NCI-H146 treated with DMSO at 0.1 percent for 48 hours (cell line): ENCODE measurements around the gene MPEG1.

Experiments used
- DNase-seq: peaks from one replicate; lab custom pipeline; 2025; ENCODE audit not compliant: unreplicated experiment; lab: John Stamatoyannopoulos, UW

The MPEG1 gene

DNA sequence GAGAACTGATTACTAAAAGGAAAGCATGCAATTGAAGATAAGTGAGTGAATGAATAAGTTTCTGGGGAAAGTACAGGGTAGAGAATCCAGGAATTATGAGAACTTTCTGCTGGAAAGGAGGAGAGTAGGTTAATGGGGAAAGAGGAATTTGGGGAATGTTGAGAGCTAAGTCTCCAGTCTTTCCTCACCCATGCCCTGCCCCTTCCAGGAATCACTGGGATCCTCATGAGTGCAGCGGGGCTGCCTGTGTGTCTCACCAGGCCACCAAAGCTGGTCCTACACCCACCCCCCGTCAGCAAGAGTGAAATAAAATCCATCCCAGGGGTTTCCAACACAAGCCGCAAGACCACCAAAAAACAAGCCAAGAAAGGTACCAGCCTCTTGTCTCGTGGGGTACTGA lies 23.8 kb downstream of the MPEG1 start:
- DNase-seq = no peak

DNA sequence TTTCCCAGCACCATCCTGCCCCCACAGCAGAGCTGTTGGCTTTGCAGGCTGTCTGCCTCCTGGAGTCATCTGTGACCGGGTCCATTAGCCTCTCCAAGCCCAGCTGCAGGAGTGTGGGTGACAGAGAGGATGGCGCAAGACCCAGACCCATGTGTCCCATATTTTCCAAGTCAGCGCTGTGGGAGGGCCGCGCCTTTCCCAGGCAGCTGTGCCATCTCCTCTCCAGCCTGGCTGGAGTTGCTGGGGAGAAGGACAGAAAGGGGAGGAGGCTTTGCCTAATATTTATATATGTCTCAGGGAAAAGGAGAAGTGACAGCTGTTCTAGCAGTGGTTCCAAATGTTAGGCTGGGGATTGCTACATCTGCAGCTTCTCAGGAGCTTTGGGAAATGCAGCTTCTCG lies 25.1 kb downstream of the MPEG1 start:
- no peak for DNase-seq

DNA sequence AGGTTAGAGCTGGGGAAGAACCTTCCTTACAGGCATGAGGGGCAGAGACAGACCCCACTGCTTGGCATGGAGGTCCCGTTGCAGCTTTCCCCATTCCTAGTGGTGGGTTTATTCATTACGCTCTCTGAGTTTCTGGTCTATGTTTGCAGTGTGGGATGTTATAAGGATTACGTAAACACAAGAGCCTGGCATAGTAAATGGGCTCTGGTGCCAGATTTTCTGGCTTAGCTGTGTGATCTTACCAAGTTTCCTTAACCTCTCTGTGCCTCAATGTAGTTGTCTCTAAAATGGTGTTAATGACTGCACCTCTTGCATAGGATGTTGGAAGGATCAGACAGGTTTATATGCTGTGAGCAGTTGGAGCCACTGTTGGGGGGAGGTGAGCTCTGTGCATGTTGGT lies 25.7 kb downstream of the MPEG1 start:
- no peak for DNase-seq

DNA sequence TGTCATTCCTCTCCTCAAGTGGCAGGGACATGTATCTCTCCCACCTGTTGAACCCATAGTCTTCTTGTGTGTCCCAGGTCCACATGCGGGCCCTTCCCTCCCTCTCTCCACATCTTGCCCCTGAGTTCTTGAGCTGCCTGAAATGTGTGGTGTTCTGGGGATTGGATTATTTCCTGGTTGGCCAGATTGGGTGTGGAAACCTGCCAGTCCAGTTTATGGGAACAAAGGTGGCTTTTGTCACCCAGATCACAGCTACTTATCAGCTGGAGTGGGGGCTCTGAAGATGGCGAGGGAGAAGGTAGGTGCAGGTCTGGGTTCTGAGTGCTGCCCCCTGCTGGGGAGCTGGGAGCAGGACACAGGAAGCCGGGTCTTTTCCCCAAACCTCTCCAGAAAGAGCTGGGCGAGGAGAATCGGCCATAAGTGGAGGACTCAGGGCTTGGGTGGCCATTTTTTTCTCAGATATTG lies 26.6 kb downstream of the MPEG1 start:
- DNase-seq = no peak

DNA sequence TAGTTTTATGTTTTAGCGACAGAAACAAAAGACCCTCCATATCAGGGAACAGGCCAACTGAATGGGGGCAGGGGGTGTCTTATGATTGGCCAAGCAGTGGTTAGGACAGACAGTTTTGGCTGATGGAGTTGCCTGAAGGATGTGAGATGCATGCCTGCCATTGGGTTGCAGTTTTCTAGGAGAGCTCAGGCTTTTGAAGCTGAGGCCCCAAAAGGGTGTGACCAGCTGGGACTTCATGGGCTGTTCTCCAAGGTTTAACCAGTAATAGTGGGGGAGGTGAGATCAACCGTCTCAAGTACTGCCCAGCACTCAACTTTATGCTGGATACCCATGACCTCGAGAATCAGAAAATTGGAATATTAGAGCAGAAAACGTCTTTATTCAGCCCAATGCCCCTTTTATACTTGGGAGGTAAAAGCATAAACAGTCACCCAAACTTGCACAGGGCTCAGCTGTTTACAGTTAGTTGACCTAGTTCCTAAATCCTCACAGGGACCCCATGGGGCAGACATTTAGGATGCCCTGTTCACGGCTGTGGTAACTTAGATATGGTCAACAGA lies 27.3 kb downstream of the MPEG1 start:
- no peak for DNase-seq

DNA sequence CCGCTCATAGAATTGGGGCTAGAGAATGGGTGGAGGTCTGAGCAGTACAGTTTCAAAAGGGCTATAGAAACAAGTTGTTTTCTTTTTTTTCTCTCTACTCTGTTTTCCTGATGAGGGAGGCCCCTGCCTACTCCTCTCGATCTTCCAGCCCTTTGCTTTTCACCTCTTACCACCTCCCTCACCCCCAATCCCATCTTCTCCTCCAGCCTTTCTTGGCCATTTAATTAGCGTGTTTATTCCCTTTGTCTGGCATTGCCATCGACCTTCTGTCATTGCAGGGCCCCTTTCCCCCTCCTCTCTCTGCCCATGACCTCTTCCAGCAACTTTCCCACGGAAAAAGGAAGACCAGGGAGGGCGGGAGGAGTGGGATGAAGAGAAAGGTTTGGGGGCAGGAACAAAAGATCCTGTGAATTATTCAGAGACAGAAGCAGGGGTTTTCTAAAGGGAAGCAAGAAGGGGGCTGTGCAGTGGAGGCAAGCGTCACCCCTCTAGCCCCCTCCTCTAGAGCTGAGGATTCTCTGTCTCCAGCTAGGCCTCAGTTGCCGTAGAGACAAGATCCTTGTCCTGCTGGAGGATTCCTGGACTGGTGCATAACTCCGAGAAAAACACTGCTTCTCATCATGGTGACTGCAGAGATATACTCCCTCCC lies 27.9 kb downstream of the MPEG1 start:
- DNase-seq = no peak

DNA sequence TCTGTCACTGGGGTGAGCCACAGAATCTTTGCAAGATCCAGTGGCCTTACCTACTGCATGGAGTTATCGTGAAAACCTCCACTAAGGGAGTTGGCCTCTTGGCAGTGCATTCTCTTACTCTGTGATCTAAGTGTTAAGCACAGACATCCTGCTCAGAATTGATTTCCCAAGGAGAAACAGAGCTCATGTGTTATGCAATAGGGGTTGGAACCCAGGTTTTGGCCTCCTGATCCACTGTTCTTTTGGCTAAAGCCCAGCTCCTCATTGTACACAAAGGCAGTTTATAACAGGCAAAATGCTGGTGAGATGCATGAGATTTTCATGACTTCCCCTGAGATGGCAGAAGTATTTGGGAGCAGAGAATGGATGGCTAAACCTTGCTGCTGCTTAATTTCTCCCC lies 29.0 kb downstream of the MPEG1 start:
- no peak for DNase-seq

DNA sequence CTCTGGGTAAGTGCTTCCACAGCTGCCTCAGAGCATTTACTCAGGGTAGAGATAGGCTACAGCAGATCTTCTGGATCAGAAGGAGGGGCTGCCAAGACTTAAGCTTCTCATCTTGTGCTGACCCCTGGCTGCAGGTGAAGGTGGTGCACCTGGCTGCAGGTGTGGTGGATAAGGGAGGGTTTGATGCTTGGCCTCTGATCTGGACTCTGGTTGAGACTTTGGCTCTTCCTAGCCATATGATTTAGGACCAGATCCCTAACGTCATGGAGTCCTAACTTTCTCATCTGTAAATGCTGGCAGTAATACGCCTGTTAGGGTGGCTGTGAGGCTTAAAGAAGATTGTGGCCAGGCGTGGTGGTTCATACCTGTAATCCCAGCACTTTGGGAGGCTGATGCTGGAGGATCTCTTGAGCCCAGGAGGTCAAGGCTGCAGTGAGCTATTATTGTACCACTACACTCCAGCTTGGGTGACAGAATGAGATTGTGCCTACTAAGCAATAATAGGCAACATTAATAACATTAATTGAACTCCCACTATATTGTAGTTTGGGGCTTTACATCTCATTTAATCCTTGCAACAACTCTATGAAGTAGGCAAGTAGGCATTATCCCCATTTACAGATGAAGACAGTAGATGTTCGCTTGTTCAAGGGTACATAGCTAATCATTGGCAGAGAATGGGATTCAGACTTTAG lies 30.1 kb downstream of the MPEG1 start:
- no peak for DNase-seq

DNA sequence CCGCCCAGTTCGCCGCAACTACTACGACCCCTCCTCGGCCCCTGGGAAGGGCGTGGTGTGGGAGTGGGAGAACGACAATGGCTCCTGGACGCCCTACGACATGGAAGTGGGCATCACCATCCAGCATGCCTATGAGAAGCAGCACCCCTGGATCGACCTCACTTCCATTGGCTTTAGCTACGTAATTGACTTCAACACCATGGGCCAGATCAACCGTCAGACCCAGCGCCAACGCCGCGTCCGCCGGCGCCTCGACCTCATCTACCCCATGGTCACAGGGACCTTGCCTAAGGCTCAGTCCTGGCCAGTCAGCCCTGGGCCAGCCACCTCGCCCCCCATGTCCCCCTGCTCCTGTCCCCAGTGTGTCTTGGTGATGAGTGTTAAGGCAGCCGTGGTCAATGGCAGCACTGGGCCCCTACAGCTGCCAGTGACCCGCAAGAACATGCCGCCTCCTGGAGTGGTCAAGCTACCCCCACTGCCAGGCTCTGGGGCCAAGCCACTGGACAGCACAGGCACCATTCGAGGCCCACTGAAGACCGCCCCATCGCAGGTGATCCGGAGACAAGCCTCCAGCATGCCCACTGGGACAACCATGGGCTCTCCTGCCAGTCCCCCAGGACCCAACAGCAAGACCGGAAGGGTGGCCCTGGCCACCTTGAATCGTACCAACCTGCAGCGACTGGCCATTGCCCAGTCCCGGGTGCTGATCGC lies 30.8 kb downstream of the MPEG1 start:
- DNase-seq = no peak

DNA sequence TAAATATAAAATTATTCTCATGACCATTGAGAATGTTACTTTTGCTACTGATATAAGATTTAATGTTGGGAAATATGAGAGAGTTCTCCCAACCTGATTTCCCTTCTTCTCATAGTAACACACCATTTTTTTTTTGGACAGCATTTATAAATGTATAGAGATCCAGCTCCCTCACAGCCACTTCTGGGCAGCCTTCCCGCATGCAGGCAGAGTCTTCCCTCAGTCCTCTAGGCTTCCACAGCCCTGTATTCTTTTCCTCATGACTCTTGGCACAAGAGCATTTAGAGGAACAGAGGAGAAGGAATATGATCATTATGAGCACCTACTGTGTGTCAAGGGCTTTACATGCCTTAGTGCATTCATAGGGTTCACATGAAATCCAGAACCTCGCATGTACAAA lies 31.8 kb downstream of the MPEG1 start:
- DNase-seq = no peak

DNA sequence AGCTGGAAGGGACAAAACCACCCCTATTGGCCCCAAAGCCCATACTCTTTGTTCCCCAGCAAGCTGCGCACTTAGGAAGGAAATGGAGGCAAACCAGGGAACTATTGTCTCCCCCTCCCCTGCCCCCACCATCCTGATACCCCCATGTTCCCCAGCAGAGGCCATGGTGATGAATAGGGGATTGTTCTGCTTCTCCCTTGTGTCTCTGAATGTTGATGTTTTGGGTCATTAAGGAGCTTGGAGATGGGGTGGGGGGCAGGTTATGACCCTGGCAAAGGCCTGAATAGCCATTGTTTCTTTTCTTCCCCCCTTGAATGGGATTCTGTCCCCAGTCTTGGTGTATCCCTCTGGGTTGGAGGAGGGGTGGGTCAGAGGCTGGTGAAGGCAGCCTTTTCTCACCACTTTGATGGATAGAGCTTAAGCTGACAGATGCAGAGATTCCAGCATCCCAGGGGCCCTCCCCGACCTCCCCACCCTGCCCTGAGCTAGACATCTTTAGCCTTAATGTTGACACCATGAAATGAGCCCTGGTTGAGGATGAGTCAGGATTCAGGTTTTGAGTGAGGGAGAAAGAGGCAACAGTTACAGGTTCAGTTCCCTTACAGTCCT lies 32.5 kb downstream of the MPEG1 start:
- no peak for DNase-seq

DNA sequence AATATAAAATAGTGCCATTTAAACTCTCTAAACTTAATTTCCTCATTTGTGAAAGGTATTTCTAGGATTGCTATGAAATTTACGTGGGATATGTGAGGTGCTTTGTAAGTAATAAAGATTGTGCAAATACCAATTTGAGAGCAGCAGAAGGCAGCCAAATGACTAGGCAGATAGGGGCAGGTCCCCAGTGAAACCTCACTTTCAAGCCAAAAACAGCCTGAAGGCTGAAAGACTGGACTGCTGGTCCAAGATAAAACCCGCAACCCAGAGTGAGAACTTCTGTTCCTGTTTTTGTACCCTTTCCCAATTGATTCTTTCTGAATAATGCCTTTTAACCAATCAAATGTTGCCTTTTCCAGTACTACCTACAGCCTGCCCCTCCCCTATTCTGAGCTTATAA lies 33.6 kb downstream of the MPEG1 start:
- DNase-seq = no peak

DNA sequence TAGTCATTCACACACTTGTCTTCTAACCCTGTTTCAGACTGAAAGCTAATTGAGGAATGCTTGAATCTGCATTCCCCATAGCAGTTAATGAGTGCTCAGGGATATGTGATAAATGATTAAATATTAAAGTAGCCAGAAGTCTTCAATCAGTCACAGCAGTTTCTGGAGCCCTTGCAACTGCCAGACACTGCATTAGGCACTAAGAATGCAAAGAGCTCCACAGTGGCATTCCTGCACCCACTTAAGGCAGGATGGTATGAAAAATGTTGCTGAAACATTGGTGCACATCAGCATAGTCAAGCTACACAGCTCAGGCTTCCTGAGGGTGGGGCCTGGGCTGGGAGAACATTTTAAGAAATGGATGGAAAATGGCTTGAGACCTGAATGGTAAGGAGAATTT lies 34.3 kb downstream of the MPEG1 start:
- no peak for DNase-seq

DNA sequence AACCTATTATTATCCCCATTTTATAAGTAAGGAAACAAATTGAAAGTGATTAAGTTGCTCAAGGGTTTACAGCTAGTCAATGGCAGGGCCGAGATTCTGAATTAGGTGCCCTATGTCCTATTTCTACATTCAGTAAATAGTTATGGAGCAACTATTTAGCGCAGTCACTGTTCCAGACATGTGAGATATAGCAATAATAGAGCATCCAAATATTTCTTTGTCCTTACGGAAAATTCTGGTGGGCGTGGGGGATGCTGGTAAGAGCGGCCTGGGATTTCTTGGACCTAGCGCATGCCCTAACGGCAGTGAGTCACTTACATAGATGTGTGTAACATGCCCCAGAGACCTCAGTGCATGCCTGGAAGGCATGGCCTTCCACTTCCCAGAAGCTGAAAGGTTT lies 36.4 kb downstream of the MPEG1 start:
- no peak for DNase-seq

DNA sequence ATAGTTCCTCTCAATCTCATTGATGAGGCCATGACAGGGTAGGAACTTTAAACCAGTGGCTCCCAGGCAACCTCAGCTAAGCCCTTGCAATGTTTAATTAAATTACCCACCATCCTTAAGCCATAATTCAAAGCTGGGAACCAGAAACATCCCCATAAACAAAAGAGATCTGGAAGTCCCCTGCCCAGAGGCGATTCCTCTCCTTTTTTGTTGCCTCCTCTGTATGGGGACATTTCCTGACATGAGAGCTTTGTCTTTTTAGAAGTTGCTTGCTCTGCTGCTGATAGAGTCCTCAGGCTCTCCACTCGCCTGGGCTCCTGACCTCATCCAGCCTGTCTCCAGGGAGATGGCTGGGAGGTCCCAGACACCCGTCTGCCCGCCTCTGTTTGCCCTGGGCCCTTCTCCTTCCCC lies 37.6 kb downstream of the MPEG1 start:
- no peak for DNase-seq

DNA sequence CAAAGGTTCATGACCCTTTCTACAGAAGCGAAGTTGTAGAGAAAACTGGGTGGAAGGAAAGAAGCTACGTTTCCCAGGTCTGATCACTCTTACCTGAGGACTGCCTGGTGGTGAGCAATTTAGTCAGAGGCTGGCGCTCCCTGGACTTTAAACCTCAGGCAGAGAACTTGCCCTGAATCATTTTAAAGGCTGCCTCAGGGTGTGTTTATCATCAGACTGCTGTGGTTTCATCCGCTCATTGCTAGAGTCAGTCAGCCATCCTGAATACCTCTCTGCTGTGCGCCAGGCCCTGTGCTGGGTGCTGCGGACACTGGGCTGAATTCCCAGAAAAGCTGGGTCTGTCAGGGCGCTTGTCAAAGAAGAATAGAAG lies 38.1 kb downstream of the MPEG1 start:
- DNase-seq = no peak

DNA sequence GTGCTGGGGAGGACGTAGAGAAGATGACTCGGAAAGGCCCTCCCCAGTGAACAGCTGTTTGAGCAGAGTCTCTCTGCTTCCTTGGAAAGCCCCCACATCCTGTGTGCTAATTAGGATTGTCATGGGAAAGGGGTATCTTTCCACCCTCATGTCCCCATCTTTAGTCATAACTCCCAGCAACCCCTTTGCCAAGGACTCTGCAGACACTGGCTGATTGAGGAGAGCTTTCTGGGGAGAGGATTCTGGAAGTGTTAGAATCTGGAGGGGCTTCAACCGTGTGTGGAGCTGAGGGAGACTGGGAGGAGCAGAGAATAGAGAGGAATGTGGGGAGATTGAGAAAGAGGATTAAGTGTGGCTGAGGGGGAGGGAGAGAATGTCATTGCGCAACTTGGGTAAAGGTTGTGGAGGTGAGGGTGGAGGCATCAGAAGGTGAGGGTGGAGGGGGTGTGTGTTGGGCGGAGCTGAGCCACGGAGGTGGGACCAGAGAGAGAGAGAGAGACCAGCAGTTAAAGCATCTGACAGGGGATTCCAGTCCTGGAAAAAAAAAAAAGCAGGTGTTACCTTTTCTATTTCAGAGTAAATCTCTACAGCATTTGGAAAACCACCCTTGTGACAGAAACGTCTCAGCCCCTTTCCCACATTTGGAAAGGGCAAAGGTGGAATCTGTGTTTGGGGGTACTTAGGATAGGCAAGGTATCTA lies 38.6 kb downstream of the MPEG1 start:
- no peak for DNase-seq

DNA sequence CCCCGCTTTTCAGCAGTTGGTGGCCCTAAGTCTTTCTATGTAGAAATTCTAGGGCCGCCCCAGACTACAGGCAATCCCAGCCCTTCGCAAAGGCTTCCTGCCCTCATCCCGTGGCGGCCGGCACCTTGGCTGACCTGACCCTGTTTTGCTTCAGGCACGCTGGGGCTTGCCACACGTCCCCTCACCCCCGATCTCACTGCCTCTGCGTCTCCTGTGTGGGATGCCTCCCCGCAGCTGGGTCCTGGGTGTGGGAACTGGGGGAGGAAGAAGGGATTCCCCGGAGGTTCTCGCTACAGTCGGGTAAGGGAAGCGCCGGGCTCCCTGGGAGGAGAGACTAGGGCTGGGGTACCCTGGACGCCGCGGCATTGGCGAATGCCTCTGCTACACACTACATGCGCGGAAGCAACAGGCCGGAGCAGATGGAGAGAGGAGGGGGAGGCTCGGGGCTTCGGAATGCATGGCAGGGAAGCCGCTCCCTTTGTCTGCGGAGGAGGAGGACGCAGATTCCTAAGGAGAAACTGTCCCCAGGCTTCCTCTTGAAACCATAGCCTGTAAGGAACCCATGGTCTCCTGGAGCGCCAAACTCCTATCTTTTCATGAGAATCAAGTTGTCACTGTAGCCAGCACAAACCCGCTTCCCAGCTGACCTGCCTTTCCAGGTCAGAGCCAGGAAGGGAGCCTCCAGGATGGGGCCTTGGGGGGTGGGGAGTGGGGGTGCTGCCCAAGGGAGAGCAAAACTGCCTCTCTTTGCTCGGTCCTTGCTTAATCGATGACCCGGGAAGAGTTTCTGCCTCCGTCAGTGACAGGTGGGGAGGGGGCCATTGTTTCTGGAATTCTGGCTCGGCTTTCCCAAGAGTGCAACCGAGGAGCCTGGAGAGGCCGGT lies 39.4 kb downstream of the MPEG1 start:
- DNase-seq = peak; percentile 20

DNA sequence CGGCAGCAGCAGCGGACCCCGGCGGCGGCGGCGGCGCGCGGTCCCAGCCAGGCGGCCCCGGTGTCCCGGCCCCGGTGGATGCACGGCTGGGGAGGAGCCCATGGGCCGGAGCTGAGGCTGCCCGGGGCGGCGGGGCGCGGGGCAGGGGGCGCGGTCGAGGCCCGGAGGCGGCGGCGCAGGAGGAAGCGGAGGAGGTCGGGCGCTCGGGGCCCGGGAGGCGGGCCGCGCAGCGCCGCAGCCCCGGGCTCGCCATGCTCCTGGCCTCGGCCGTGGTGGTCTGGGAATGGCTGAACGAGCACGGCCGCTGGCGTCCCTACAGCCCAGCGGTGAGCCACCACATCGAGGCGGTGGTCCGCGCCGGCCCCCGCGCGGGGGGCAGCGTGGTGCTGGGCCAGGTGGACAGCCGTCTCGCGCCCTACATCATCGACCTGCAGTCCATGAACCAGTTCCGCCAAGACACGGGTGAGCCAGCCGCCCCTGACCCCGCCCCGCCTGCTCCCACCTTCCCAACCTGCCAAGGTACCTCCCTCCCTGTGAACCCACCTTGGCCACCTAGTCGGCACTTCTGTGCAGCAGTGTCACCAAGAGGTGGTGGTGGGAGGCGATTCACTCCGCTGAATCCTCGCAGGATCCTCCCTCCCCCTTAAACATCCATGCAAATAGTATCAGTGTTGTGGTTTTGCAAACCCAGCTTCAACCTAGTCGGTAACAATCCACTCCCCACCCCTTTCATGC lies 40.2 kb downstream of the MPEG1 start:
- DNase-seq = no peak
